ENCODE measurements around the gene URAD.

DNA sequence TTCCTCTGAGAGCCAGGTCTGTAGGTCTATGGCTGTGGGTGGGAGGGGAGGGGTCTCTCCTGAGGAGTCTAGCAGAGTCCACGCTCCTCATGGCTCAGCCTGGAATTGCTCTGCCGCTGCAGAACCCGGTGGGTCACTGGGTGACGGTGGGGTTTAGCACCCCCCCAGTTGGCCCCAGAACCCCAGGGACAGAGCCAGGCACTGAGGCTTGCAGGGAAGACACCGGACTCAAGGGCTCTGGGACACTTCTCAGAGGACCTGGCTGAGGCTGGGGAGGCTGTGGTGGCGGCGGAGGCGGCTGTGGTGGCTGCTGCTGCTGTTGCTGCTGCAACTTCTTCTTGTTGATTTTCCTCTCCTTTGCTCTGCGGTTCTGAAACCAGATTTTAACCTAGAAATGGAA lies 25.5 kb downstream of the URAD start:
- TF ChIP-seq CTCF (IDR thresholded peaks at IDR 0.05): no peak
- TF ChIP-seq POLR2A (IDR thresholded peaks at IDR 0.05): no peak
